Measurements from ENCODE around the gene SRD5A1.

The SRD5A1 gene

DNA sequence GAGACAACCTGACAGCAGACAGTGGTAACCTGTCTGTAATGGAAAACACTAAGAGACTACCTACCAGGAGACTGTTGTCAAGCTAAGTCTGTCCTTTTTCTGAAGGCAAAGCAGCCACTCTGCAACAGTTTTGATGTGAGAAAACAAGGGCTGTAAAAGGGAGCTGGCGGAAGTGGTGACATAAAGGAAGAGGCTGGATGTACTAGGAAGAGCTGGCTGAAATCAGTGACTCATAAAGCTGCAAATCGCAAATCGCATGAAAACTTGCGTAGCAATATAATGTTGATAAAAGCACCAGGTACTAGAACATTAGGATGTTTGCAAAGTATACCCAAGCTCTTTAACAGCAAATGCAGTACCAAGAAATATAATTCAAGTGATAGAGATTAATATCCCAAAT is 1.8 kb upstream of the SRD5A1 start:
- no peak overlapping the region for H3K27ac ChIP-seq
- H3K4me1 ChIP-seq: peaks cover 2% of the 10 kb centered on the region
- H3K9ac ChIP-seq: no peak overlapping the region
- no peaks in the 10 kb centered on the region for H3K27me3 ChIP-seq (ENCODE audit: control insufficient read depth, insufficient read depth, low read length)
- H2AFZ ChIP-seq: no peak overlapping the region
- no peak overlapping the region for H3K4me3 ChIP-seq (ENCODE audit: low read depth, low read length)
- TF ChIP-seq, protein P1, sequence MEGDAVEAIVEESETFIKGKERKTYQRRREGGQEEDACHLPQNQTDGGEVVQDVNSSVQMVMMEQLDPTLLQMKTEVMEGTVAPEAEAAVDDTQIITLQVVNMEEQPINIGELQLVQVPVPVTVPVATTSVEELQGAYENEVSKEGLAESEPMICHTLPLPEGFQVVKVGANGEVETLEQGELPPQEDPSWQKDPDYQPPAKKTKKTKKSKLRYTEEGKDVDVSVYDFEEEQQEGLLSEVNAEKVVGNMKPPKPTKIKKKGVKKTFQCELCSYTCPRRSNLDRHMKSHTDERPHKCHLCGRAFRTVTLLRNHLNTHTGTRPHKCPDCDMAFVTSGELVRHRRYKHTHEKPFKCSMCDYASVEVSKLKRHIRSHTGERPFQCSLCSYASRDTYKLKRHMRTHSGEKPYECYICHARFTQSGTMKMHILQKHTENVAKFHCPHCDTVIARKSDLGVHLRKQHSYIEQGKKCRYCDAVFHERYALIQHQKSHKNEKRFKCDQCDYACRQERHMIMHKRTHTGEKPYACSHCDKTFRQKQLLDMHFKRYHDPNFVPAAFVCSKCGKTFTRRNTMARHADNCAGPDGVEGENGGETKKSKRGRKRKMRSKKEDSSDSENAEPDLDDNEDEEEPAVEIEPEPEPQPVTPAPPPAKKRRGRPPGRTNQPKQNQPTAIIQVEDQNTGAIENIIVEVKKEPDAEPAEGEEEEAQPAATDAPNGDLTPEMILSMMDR (IDR thresholded peaks at IDR 0.05): no peak
- H3K9me3 ChIP-seq (ENCODE audit: control insufficient read depth, low read length): no peaks in the 10 kb centered on the region
- H3K36me3 ChIP-seq (ENCODE audit: control insufficient read depth, insufficient read depth, low read length): no peaks in the 10 kb centered on the region
- H3K4me2 ChIP-seq (ENCODE audit: low read length): no peak overlapping the region
- H3K79me2 ChIP-seq: peaks cover 36% of the 10 kb centered on the region

DNA sequence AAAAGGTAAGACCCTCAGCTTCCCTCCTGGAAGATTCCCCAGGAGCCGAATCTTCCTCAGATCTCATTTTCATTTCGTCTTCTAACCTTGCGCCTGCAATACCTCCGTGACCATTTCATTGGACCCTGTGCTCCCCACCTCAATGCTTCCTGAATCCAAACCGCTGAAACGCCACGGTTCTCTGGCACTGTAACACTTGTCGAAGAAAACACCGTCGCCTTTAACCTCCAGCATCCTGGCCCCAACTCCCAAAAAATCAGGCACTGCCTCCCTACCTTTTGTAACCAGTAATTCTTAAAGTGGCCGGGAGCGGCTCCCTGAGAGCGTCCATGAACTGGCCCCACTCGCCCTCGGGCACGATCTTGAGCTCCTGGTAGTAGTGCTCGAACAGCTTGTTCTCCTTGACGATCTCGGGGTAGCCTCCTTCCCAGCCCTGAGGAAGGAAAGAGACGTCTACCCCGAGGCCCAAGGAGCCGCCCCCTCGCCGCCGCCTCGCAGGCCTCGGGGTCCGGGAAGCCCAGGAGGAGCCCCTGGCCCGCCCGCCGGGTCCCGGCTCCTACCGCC is 834 bp upstream of the SRD5A1 start:
- no peaks in the 10 kb centered on the region for H3K27me3 ChIP-seq (ENCODE audit: control insufficient read depth, insufficient read depth, low read length)
- H3K36me3 ChIP-seq (ENCODE audit: control insufficient read depth, insufficient read depth, low read length): no peaks in the 10 kb centered on the region
- peak overlapping the region; percentile 99 for H3K27ac ChIP-seq
- peak overlapping the region; percentile 81 for H3K9ac ChIP-seq
- H2AFZ ChIP-seq: peak overlapping the region; percentile 96
- TF ChIP-seq, protein P1 (IDR thresholded peaks at IDR 0.05): no peak
- H3K4me1 ChIP-seq: peaks cover 2% of the 10 kb centered on the region
- H3K9me3 ChIP-seq (ENCODE audit: control insufficient read depth, low read length): no peaks in the 10 kb centered on the region
- peak overlapping the region; percentile 74 for H3K4me3 ChIP-seq (ENCODE audit: low read depth, low read length)
- peak overlapping the region; percentile 65 for H3K4me2 ChIP-seq (ENCODE audit: low read length)
- H3K79me2 ChIP-seq: peaks cover 36% of the 10 kb centered on the region

DNA sequence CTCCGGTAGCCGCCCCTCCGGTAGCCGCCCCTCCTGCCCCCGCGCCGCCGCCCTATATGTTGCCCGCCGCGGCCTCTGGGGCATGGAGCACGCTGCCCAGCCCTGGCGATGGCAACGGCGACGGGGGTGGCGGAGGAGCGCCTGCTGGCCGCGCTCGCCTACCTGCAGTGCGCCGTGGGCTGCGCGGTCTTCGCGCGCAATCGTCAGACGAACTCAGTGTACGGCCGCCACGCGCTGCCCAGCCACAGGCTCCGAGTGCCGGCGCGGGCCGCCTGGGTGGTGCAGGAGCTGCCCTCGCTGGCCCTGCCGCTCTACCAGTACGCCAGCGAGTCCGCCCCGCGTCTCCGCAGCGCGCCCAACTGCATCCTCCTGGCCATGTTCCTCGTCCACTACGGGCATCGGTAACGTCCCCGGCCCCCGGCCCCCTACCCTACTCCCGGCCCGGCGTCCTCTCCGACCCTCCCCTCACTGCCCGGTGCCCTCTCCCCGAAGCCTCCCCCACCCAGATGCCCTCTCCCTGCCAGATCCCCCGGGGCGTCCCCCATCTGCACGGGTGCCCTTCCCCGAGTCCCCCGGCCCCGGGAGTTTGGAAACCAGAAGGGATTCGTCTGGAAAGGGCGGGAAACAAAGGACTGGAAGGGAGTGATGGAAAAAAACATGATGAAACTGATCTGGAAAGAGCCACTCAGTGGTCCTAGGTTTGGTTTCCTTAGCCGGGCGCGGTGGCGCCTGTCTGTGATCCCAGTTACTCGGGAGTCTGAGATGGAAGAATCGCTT is 417 bp downstream of the SRD5A1 start:
- Histone ChIP-seq H2AFZ (peak overlapping the region; percentile 96), H3K27me3 (ENCODE audit: control insufficient read depth, insufficient read depth, low read length) (no peaks in the 10 kb centered on the region), H3K27ac (peak overlapping the region; percentile 99), H3K79me2 (peaks cover 31% of the 10 kb centered on the region), H3K4me1 (peaks cover 2% of the 10 kb centered on the region), H3K9ac (peak overlapping the region; percentile 81), H3K9me3 (ENCODE audit: control insufficient read depth, low read length) (no peaks in the 10 kb centered on the region), H3K4me3 (ENCODE audit: low read depth, low read length) (peak overlapping the region; percentile 74), H3K4me2 (ENCODE audit: low read length) (peak overlapping the region; percentile 65), H3K36me3 (ENCODE audit: control insufficient read depth, insufficient read depth, low read length) (no peaks in the 10 kb centered on the region)
- TF ChIP-seq, protein P1 (IDR thresholded peaks at IDR 0.05): no peak

DNA sequence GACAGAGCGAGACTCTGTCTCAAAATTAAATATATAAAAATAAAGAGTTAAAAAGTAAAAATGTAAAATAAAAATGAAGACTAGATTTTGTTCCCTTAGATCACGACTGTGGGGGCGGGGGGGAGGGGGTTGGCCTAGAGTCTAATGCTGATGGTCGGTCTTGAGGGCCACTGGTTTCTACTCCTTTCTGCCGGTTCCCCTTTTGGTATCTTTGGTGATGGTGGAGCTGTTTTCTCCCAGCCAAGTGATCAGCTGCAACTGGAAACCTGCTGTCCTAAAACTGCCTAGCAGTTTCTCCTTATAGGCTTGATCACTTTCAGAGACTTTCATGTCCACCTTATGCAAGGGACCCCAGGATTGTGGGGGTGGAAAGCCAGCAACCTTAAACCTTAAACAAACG is 1.1 kb downstream of the SRD5A1 start:
- Histone ChIP-seq H2AFZ (peak overlapping the region; percentile 96), H3K4me2 (ENCODE audit: low read length) (no peak overlapping the region), H3K4me1 (peaks cover 2% of the 10 kb centered on the region), H3K79me2 (peaks cover 31% of the 10 kb centered on the region), H3K36me3 (ENCODE audit: control insufficient read depth, insufficient read depth, low read length) (no peaks in the 10 kb centered on the region), H3K9me3 (ENCODE audit: control insufficient read depth, low read length) (no peaks in the 10 kb centered on the region), H3K9ac (no peak overlapping the region), H3K27me3 (ENCODE audit: control insufficient read depth, insufficient read depth, low read length) (no peaks in the 10 kb centered on the region), H3K4me3 (ENCODE audit: low read depth, low read length) (no peak overlapping the region), H3K27ac (no peak overlapping the region)
- TF ChIP-seq, protein P1 (IDR thresholded peaks at IDR 0.05): no peak
